Measurements from ENCODE around the gene RASAL1.
A peak's percentile ranks its signal among the peaks of the same experiment; 100 is the strongest.

The RASAL1 gene

GRCh38 chr12:113070117-113070906 lies 65.2 kb downstream of the RASAL1 start:
- DNase-seq, result peak; percentile 17

GRCh38 chr12:113069751-113070116 lies 65.8 kb downstream of the RASAL1 start:
- DNase-seq, result no peak

- no peak for DNase-seq
Measured at GRCh38 chr12:113069149-113069548, 66.4 kb downstream of the RASAL1 start.

GRCh38 chr12:113067987-113068935 lies 67.3 kb downstream of the RASAL1 start:
- DNase-seq, result no peak

GRCh38 chr12:113066813-113067400 lies 68.7 kb downstream of the RASAL1 start:
- DNase-seq, result no peak

GRCh38 chr12:113065126-113066007 lies 70.2 kb downstream of the RASAL1 start:
- no peak for DNase-seq

- no peak for DNase-seq
Measured at GRCh38 chr12:113064395-113065125, 71.0 kb downstream of the RASAL1 start.

GRCh38 chr12:113063396-113064350 lies 71.9 kb downstream of the RASAL1 start:
- DNase-seq, result no peak

- DNase-seq, result no peak
Measured at GRCh38 chr12:113062502-113063395, 72.8 kb downstream of the RASAL1 start.

- no peak for DNase-seq
Measured at GRCh38 chr12:113061061-113061694, 74.4 kb downstream of the RASAL1 start.

GRCh38 chr12:113060336-113060960 lies 75.1 kb downstream of the RASAL1 start:
- no peak for DNase-seq

- no peak for DNase-seq
Measured at GRCh38 chr12:113059071-113059595, 76.4 kb downstream of the RASAL1 start.

- no peak for DNase-seq
Measured at GRCh38 chr12:113058553-113058952, 77.0 kb downstream of the RASAL1 start.

- DNase-seq, result no peak
Measured at GRCh38 chr12:113057565-113058485, 77.7 kb downstream of the RASAL1 start.

GRCh38 chr12:113056631-113057488 lies 78.7 kb downstream of the RASAL1 start, which contains the start of gene DTX1:
Gene DTX1 (plus strand): TSS chr12:113056730. CDS start chr12:113058193, 1,463 bp downstream.
- DNase-seq, result no peak

- DNase-seq, result no peak
Measured at GRCh38 chr12:113056381-113056630, 79.3 kb downstream of the RASAL1 start.

Measured in activated CD4-positive, alpha-beta T cell treated with anti-CD3 and anti-CD28 coated beads, Interleukin-2, amount 50 U/mL, for 16 hours (primary cell).